GM19395 (cell line): ENCODE data around the gene CTNNA1.

Experiments
- ATAC-seq: cut with Tn5 transposase; IDR thresholded peaks from one replicate; pipeline ENCODE4 v1.9.1; 2021; ENCODE audit warnings: mild to moderate bottlenecking, moderate library complexity; ENCODE audit not compliant: unreplicated experiment

CTNNA1 gene

GRCh38 chr5:138980441-138980840 lies 227.2 kb downstream of the CTNNA1 start:
- no peak for ATAC-seq

GRCh38 chr5:138981131-138981530 lies 227.9 kb downstream of the CTNNA1 start:
- no peak for ATAC-seq

GRCh38 chr5:138981586-138981985 lies 228.4 kb downstream of the CTNNA1 start:
- no peak for ATAC-seq

DNA sequence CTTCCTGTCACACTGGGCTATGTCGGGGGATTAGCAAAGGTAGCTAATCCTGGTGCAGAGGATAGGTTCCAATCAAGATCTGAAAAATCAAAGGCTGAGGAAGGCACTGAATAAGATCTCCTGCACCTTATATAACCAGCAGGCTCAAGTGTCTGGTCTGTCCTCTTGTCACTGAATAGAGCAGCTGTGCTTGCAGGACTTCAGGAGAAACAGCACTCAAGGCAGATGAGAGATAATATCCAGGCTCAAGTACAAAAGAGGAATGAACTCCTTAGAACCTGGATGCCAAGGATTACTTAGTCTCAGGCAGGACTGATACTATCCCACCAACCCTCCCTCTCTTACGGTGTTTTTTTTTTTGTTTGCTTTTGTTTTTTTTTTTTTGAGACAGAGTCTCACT lies 230.8 kb downstream of the CTNNA1 start:
- ATAC-seq = no peak
